OCI-LY3 (cell line): ENCODE measurements around the gene NAV2.

ENCODE experiments used
- H2AFZ ChIP-seq: fragments of 200-600, 300-600 bp; shearing (Covaris generic); 2 replicates; pipeline ENCODE4 v1.6.0; 2014; ENCODE audit warnings: antibody characterized with exemption, low read depth, low read length
- H3K27ac ChIP-seq: fragments of 200-600, 300-600 bp; sonication (generic); 2 replicates; pipeline ENCODE4 v1.5.1; 2014; ENCODE audit warnings: mild to moderate bottlenecking, low read length, moderate library complexity, mixed read lengths
- H3K27me3 ChIP-seq: fragments of 200-600, 300-600 bp; sonication (generic); 2 replicates; pipeline ENCODE4 v1.6.1; 2014; ENCODE audit warnings: low read depth, low read length, mixed read lengths
- H3K36me3 ChIP-seq: fragments of 200-600, 300-600 bp; sonication (generic); replicated peaks from 2 replicates; pipeline ENCODE3; 2014; ENCODE audit warnings: low read depth, low read length, mixed read lengths
- H3K4me1 ChIP-seq: fragments of 300-600, 200-600 bp; sonication (generic); 2 replicates; pipeline ENCODE4 v1.6.1; 2014; ENCODE audit warnings: low read length, mixed read lengths
- H3K4me2 ChIP-seq: fragments of 200-600, 300-600 bp; sonication (generic); 2 replicates; pipeline ENCODE4 v1.6.1; 2014; ENCODE audit warnings: low read length, mixed read lengths
- H3K4me3 ChIP-seq: fragments of 300-600, 200-600 bp; sonication (generic); 2 replicates; pipeline ENCODE4 v1.5.1; 2014; ENCODE audit warnings: antibody characterized with exemption, mild to moderate bottlenecking, low read length, moderate library complexity
- H3K79me2 ChIP-seq: fragments of 300-600, 200-600 bp; shearing (Covaris generic); 2 replicates; pipeline ENCODE4 v1.6.1; 2014; ENCODE audit warnings: mild to moderate bottlenecking, low read length, mixed read lengths
- H3K9ac ChIP-seq: fragments of 300-600, 200-600 bp; shearing (Covaris generic); 2 replicates; pipeline ENCODE4 v1.6.0; 2014; ENCODE audit warnings: mild to moderate bottlenecking, low read length, moderate library complexity
- H3K9me3 ChIP-seq: fragments of 200-600, 300-600 bp; shearing (Covaris generic); 2 replicates; pipeline ENCODE4 v1.6.1; 2014; ENCODE audit warnings: low read length, mixed read lengths; ENCODE audit not compliant: insufficient read depth
- H4K20me1 ChIP-seq: fragments of 200-600, 300-600 bp; sonication (generic); 2 replicates; pipeline ENCODE4 v1.6.1; 2016; ENCODE audit warnings: low read length, mixed read lengths; ENCODE audit not compliant: insufficient read depth
- EZH2phosphoT487 ChIP-seq: fragments of 200-600 bp; shearing (Covaris generic); IDR thresholded peaks from 2 replicates; pipeline ENCODE4 v1.6.1; 2018; ENCODE audit warnings: antibody characterized with exemption, mixed run types, low read depth
- TF ChIP-seq, protein P1 (sequence below): fragments of 200-600, 300-600 bp; sonication (generic); IDR thresholded peaks from 2 replicates; pipeline ENCODE4 v1.5.1; 2014; ENCODE audit warnings: antibody characterized with exemption, low read length, low read depth

Gene NAV2

DNA sequence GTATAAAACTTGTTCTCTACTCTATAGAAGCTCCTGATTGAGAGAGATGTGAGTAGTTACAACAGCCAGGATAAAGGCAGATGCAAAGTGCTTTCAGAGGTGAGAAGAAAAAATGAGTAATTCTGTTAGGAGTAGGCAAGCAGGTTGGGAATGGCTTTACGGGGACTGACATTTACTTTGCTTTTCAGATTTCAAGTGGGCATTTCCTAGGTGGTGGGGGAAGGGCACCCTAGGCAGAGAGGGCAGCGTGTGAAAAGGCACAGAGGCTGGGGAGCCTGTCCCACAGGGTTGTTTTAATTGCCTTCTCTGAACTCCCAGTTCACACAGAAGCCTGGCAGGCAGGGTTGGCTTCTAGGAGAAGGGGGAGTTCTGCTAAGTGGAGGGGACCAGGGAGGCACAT, 106.5 kb downstream of the NAV2 start:
- Histone ChIP-seq H3K9me3 (no peaks in the 10 kb centered on the region), H3K36me3 (no peaks in the 10 kb centered on the region), H3K4me2 (no peak overlapping the region), H4K20me1 (no peaks in the 10 kb centered on the region), H3K4me3 (no peak overlapping the region), H3K27me3 (peaks cover 19% of the 10 kb centered on the region), H3K27ac (no peak overlapping the region), H3K79me2 (no peaks in the 10 kb centered on the region), H3K4me1 (no peaks in the 10 kb centered on the region), H3K9ac (no peak overlapping the region), H2AFZ (no peak overlapping the region)
- TF ChIP-seq, protein P1, sequence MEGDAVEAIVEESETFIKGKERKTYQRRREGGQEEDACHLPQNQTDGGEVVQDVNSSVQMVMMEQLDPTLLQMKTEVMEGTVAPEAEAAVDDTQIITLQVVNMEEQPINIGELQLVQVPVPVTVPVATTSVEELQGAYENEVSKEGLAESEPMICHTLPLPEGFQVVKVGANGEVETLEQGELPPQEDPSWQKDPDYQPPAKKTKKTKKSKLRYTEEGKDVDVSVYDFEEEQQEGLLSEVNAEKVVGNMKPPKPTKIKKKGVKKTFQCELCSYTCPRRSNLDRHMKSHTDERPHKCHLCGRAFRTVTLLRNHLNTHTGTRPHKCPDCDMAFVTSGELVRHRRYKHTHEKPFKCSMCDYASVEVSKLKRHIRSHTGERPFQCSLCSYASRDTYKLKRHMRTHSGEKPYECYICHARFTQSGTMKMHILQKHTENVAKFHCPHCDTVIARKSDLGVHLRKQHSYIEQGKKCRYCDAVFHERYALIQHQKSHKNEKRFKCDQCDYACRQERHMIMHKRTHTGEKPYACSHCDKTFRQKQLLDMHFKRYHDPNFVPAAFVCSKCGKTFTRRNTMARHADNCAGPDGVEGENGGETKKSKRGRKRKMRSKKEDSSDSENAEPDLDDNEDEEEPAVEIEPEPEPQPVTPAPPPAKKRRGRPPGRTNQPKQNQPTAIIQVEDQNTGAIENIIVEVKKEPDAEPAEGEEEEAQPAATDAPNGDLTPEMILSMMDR, result no peak
- no peak for TF ChIP-seq EZH2phosphoT487

DNA sequence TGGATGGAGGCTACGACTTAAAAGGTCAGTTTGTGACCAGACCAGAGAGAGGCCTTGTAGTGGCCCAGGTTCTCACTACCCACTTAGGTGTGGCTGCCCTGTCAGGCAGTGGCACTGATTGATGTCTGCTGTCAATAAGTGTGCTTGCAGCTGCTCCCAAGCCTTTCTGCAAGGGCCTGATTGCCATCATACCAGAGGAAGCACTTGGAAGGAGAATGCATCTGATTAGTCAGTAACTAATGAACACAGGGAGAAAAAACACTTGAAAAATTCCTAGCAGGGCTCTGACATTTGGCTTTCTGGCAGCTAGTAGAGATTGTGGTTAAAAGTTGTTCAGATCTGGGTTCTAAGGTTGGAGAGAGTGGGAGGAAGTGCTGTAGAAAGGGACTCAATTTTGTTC, 107.5 kb downstream of the NAV2 start:
- Histone ChIP-seq H3K36me3 (no peaks in the 10 kb centered on the region), H3K27me3 (peaks cover 24% of the 10 kb centered on the region), H2AFZ (no peak overlapping the region), H4K20me1 (no peaks in the 10 kb centered on the region), H3K4me2 (no peak overlapping the region), H3K4me3 (no peak overlapping the region), H3K27ac (no peak overlapping the region), H3K4me1 (no peaks in the 10 kb centered on the region), H3K79me2 (no peaks in the 10 kb centered on the region), H3K9me3 (no peaks in the 10 kb centered on the region), H3K9ac (no peak overlapping the region)
- TF ChIP-seq EZH2phosphoT487, result no peak
- TF ChIP-seq, protein P1, result no peak

DNA sequence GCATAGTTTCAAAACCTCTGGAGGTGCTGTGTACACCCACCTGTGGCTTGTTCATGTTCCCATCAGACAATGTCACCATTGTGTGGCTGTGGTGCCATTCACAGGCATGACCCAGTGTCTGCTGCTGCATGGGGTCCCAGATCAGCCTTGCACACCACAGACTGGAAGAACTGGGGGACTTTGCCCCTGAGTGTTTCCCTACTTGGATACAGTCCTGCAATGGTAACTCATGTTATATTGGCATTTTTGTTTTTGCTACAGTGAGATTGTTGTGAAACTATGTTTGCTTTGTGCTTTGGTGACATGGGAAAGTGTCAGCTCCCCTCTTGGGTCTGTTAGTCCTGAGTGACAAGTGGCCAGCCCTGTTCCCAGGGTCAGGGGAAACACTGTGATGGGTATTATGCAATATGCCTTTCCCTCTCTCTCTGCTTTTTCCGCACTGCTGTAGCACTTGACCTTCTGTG, 108.8 kb downstream of the NAV2 start:
- H3K4me3 ChIP-seq, result no peak overlapping the region
- no peaks in the 10 kb centered on the region for H3K9me3 ChIP-seq
- no peak overlapping the region for H3K27ac ChIP-seq
- peaks cover 36% of the 10 kb centered on the region for H3K27me3 ChIP-seq
- no peaks in the 10 kb centered on the region for H3K4me1 ChIP-seq
- no peaks in the 10 kb centered on the region for H4K20me1 ChIP-seq
- H3K4me2 ChIP-seq, result no peak overlapping the region
- TF ChIP-seq EZH2phosphoT487, result no peak
- TF ChIP-seq, protein P1, result no peak
- no peak overlapping the region for H3K9ac ChIP-seq
- H3K79me2 ChIP-seq, result no peaks in the 10 kb centered on the region
- no peaks in the 10 kb centered on the region for H3K36me3 ChIP-seq
- no peak overlapping the region for H2AFZ ChIP-seq

- H3K79me2 ChIP-seq, result no peaks in the 10 kb centered on the region
- no peak overlapping the region for H3K4me2 ChIP-seq
- H4K20me1 ChIP-seq, result no peaks in the 10 kb centered on the region
- no peak overlapping the region for H3K9ac ChIP-seq
- no peak overlapping the region for H3K4me3 ChIP-seq
- TF ChIP-seq, protein P1, result no peak
- TF ChIP-seq EZH2phosphoT487, result no peak
- no peak overlapping the region for H3K27ac ChIP-seq
- no peaks in the 10 kb centered on the region for H3K9me3 ChIP-seq
- H3K27me3 ChIP-seq, result peaks cover 36% of the 10 kb centered on the region
- H2AFZ ChIP-seq, result no peak overlapping the region
- H3K4me1 ChIP-seq, result no peaks in the 10 kb centered on the region
- H3K36me3 ChIP-seq, result no peaks in the 10 kb centered on the region
Measured at GRCh38 chr11:19821993-19822392, 109.4 kb downstream of the NAV2 start.
